Measurements from ENCODE around the gene PSD2.
"Not testable (repeated sequence)": the region's sequence is repeated elsewhere in the genome, so short reads cannot be mapped to it uniquely, and the experiment has no call there.

PSD2 gene

GRCh38 chr5:139789116-139789844, 6.3 kb upstream of the PSD2 start:
- no peak for DNase-seq (ENCODE audit: low read depth in 4 of 4, low spot score in 1 of 4)

- DNase-seq (ENCODE audit: low read depth in 4 of 4, low spot score in 1 of 4): no peak
Observed at GRCh38 chr5:139789845-139790189, 5.8 kb upstream of the PSD2 start.

GRCh38 chr5:139792218-139792617, 3.4 kb upstream of the PSD2 start:
- no peak for DNase-seq (ENCODE audit: low read depth in 4 of 4, low spot score in 1 of 4)

GRCh38 chr5:139792655-139793054, 3.0 kb upstream of the PSD2 start:
- not testable (repeated sequence) for DNase-seq (ENCODE audit: low read depth in 4 of 4, low spot score in 1 of 4)

- no peak for DNase-seq (ENCODE audit: low read depth in 4 of 4, low spot score in 1 of 4)
Observed at GRCh38 chr5:139794067-139794846, 1.4 kb upstream of the PSD2 start.

GRCh38 chr5:139796061-139796806, 626 bp downstream of the PSD2 start:
- DNase-seq (ENCODE audit: low read depth in 4 of 4, low spot score in 1 of 4): no peak

GRCh38 chr5:139797335-139797734, 1.7 kb downstream of the PSD2 start:
- no peak for DNase-seq (ENCODE audit: low read depth in 4 of 4, low spot score in 1 of 4)

- DNase-seq (ENCODE audit: low read depth in 4 of 4, low spot score in 1 of 4): no peak
Observed at GRCh38 chr5:139797856-139798510, 2.4 kb downstream of the PSD2 start.

GRCh38 chr5:139798883-139799282, 3.3 kb downstream of the PSD2 start:
- no peak for DNase-seq (ENCODE audit: low read depth in 4 of 4, low spot score in 1 of 4)

- no peak for DNase-seq (ENCODE audit: low read depth in 4 of 4, low spot score in 1 of 4)
Observed at GRCh38 chr5:139799359-139799758, 3.8 kb downstream of the PSD2 start.

GRCh38 chr5:139803978-139804377, 8.4 kb downstream of the PSD2 start:
- DNase-seq (ENCODE audit: low read depth in 4 of 4, low spot score in 1 of 4): no peak

- DNase-seq (ENCODE audit: low read depth in 4 of 4, low spot score in 1 of 4): no peak
Observed at GRCh38 chr5:139804800-139805397, 9.3 kb downstream of the PSD2 start.

- DNase-seq (ENCODE audit: low read depth in 4 of 4, low spot score in 1 of 4): no peak
Observed at GRCh38 chr5:139805545-139805944, 9.9 kb downstream of the PSD2 start.

GRCh38 chr5:139806111-139806510, 10.5 kb downstream of the PSD2 start:
- no peak for DNase-seq (ENCODE audit: low read depth in 4 of 4, low spot score in 1 of 4)

- DNase-seq (ENCODE audit: low read depth in 4 of 4, low spot score in 1 of 4): no peak
Observed at GRCh38 chr5:139806726-139807646, 11.4 kb downstream of the PSD2 start.

GRCh38 chr5:139807647-139808030, 12.0 kb downstream of the PSD2 start:
- no peak for DNase-seq (ENCODE audit: low read depth in 4 of 4, low spot score in 1 of 4)

- DNase-seq (ENCODE audit: low read depth in 4 of 4, low spot score in 1 of 4): peak in 1 of 4 experiments; percentile 17
Observed at GRCh38 chr5:139808481-139809330, 13.1 kb downstream of the PSD2 start.

- DNase-seq (ENCODE audit: low read depth in 4 of 4, low spot score in 1 of 4): no peak
Observed at GRCh38 chr5:139809331-139809810, 13.8 kb downstream of the PSD2 start.

Data from stimulated activated CD4-positive, alpha-beta T cell treated with anti-CD3 and anti-CD28 coated beads, Interleukin-1b, Interleukin-23, amount 100 ng/mL, for 24 hours (primary cell).